ENCODE data around the gene USP34.

- TF ChIP-seq ZC3H10 (CRISPR knock-in tag; IDR thresholded peaks at IDR 0.05): no peak
- TF ChIP-seq PATZ1 (CRISPR knock-in tag; IDR thresholded peaks at IDR 0.05; ENCODE audit: borderline replicate concordance): no peak
- TF ChIP-seq ZNF70 (CRISPR knock-in tag; IDR thresholded peaks at IDR 0.05): no peak
- no peak for TF ChIP-seq CREB5 (CRISPR knock-in tag; IDR thresholded peaks at IDR 0.05; ENCODE audit: low read depth)
- no peak for TF ChIP-seq ISL1 (CRISPR knock-in tag; IDR thresholded peaks at IDR 0.05)
- no peak for TF ChIP-seq PPARA (CRISPR knock-in tag; IDR thresholded peaks at IDR 0.05; ENCODE audit: borderline replicate concordance)
- TF ChIP-seq SNAI2 (CRISPR knock-in tag; IDR thresholded peaks at IDR 0.05): no peak
- TF ChIP-seq ZFP3 (CRISPR knock-in tag; IDR thresholded peaks at IDR 0.05): no peak
- TF ChIP-seq OSR1 (CRISPR knock-in tag; IDR thresholded peaks at IDR 0.05): no peak
These were observed 182.6 kb downstream of the USP34 start for GRCh38 chr2:61288070-61288841.
